Lung (tissue), 16 donors: Measurements from ENCODE around the gene MLYCD. TPM values are rescaled to one million over a fixed set of nuclear protein-coding genes. Genes with fewer than 3 reads are reported as not detected.

Experiments used
- ATAC-seq: fragments of 200-7000 bp; cut with Tn5 transposase; one replicate; pipeline ENCODE4 v1.9.1; 2020; ENCODE audit warnings: moderate number of reproducible peaks; ENCODE audit not compliant: insufficient read depth, low FRiP score
- DNase-seq, 3 donors: peaks; one replicate each; pipeline ENCODE4 v3.0.0-alpha.2; 2013 to 2017
- H3K27ac ChIP-seq, 2 donors: one replicate each; pipeline ENCODE4 v1.5.1; 2013; ENCODE audit warnings: mild to moderate bottlenecking in 2 of 2, moderate library complexity in 2 of 2, control low read depth in 1 of 2, inconsistent platforms in 1 of 2, low read depth in 1 of 2, low read length in 1 of 2
- H3K27me3 ChIP-seq, 3 donors: one replicate each; pipeline ENCODE4 v1.5.1; 2013; ENCODE audit warnings: low read length in 2 of 3; ENCODE audit not compliant: control insufficient read depth in 3 of 3, insufficient read depth in 3 of 3
- H3K36me3 ChIP-seq, 4 donors: one replicate each; pipeline ENCODE4 v1.5.1; 2013; ENCODE audit warnings: low read length in 4 of 4, mild to moderate bottlenecking in 1 of 4, moderate library complexity in 1 of 4; ENCODE audit not compliant: control insufficient read depth in 4 of 4, insufficient read depth in 4 of 4
- H3K4me1 ChIP-seq, 5 donors: one replicate each; pipeline ENCODE4 v1.5.1; 2013; ENCODE audit warnings: low read length in 5 of 5, mild to moderate bottlenecking in 2 of 5, moderate library complexity in 1 of 5; ENCODE audit not compliant: control insufficient read depth in 5 of 5, insufficient read depth in 5 of 5
- H3K4me3 ChIP-seq: one replicate; pipeline ENCODE4 v1.5.1; 2013; ENCODE audit warnings: mild to moderate bottlenecking, control low read depth, moderate library complexity
- H3K9ac ChIP-seq, 2 donors: one replicate each; pipeline ENCODE4 v1.5.1; 2013; ENCODE audit warnings: low read length in 2 of 2, control low read depth in 1 of 2; ENCODE audit not compliant: insufficient read depth in 1 of 2
- H3K9me3 ChIP-seq, 4 donors: one replicate each; pipeline ENCODE4 v1.5.1; 2013; ENCODE audit warnings: low read length in 3 of 4, mild to moderate bottlenecking in 1 of 4, moderate library complexity in 1 of 4; ENCODE audit not compliant: control insufficient read depth in 4 of 4, insufficient read depth in 3 of 4
- WGBS, 2 donors: extraction: QIAGEN DNeasy Blood & Tissue Kit; methylation state at CpG; one replicate each; pipeline ENCODE4 v1.1.7; 2013; 5-methylcytosine and 5-hydroxymethylcytosine counted together
- long read RNA-seq, 5 donors: transcript quantifications; one replicate each; lab custom pipeline, GENCODE V29; 2026
- polyA plus RNA-seq, 2 donors: library from polyadenylated mRNA; stranded (reverse); fragments of 200-250 nt; gene quantifications; one replicate each; pipeline ENCODE4 v1.2.1, GENCODE V29; 2013
- total RNA-seq, 2 donors: library from RNA; depleted of rRNA in 1 of 2; stranded (reverse); fragments of >200 nt in 1 of 2; gene quantifications; one replicate each; pipeline ENCODE4 v1.2.1, GENCODE V29; 2014 to 2021
- TF ChIP-seq, protein P1 (sequence below): IDR thresholded peaks from 2 replicates; pipeline ENCODE4 v1.5.1; 2012; ENCODE audit warnings: mild to moderate bottlenecking; ENCODE audit errors: control extremely low read depth, extremely low read depth
- donor health status: control.
- donor health status: control.
- donor health status: Bipolar disorder and iron deficiency.
- donor health status: healthy.
- donor health status: DM: yes; HTN: yes; CAD: no.

The MLYCD gene
- total RNA-seq (1 to 10 TPM; 6.0 to 9.1 TPM), polyA plus RNA-seq (1 to 10 TPM; 2.0 to 3.7 TPM)
- long read RNA-seq, donor 1, full-length matches to known transcripts = 5 of 5 reads
- long read RNA-seq, donor 1, partial matches to known transcripts = 0 of 5 reads
- long read RNA-seq, donor 1, other reads (novel, unspliced or antisense) = 0 of 5 reads
- long read RNA-seq, donor 2, full-length matches to known transcripts = 2 of 2 reads
- long read RNA-seq, donor 2, partial matches to known transcripts = 0 of 2 reads
- long read RNA-seq, donor 2, other reads (novel, unspliced or antisense) = 0 of 2 reads
- long read RNA-seq, donor 3, full-length matches to known transcripts = 1 of 1 reads
- long read RNA-seq, donor 3, partial matches to known transcripts = 0 of 1 reads
- long read RNA-seq, donor 3, other reads (novel, unspliced or antisense) = 0 of 1 reads
- long read RNA-seq, donor 4, full-length matches to known transcripts = 1 of 1 reads
- long read RNA-seq, donor 4, partial matches to known transcripts = 0 of 1 reads
- long read RNA-seq, donor 4, other reads (novel, unspliced or antisense) = 0 of 1 reads
- long read RNA-seq, donor 5, full-length matches to known transcripts = 14 of 14 reads
- long read RNA-seq, donor 5, partial matches to known transcripts = 0 of 14 reads
- long read RNA-seq, donor 5, other reads (novel, unspliced or antisense) = 0 of 14 reads

GRCh38 chr16:83898463-83899271, at the start of gene MLYCD:
Gene MLYCD (plus strand): TSS chr16:83899115. CDS start chr16:83899145, 30 bp downstream.
- H3K36me3 ChIP-seq = peaks cover 0 to 2% (median 0%) of the 10 kb centered on the region in 4 donors
- peak; percentile 95 for ATAC-seq
- no peaks in the 10 kb centered on the region for H3K27me3 ChIP-seq
- peak within 1 kb of the TSS; percentile 83 for H3K4me3 ChIP-seq
- TF ChIP-seq, protein P1, sequence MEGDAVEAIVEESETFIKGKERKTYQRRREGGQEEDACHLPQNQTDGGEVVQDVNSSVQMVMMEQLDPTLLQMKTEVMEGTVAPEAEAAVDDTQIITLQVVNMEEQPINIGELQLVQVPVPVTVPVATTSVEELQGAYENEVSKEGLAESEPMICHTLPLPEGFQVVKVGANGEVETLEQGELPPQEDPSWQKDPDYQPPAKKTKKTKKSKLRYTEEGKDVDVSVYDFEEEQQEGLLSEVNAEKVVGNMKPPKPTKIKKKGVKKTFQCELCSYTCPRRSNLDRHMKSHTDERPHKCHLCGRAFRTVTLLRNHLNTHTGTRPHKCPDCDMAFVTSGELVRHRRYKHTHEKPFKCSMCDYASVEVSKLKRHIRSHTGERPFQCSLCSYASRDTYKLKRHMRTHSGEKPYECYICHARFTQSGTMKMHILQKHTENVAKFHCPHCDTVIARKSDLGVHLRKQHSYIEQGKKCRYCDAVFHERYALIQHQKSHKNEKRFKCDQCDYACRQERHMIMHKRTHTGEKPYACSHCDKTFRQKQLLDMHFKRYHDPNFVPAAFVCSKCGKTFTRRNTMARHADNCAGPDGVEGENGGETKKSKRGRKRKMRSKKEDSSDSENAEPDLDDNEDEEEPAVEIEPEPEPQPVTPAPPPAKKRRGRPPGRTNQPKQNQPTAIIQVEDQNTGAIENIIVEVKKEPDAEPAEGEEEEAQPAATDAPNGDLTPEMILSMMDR = no peak
- WGBS, 2 donors = 5 to 10% methylated on average over 38 to 69 of the region's 69 CpGs
- peak; percentile 79 to 88 (median 87) for DNase-seq
- no peaks in the 10 kb centered on the region for H3K9me3 ChIP-seq
- H3K9ac ChIP-seq = peak within 1 kb of the TSS; percentile 47 to 73
- H3K27ac ChIP-seq = peak within 1 kb of the TSS; percentile 95 to 99
- H3K4me1 ChIP-seq = peaks cover 3 to 22% (median 8%) of the 10 kb centered on the region in 5 donors

GRCh38 chr16:83849421-83849820, 49.5 kb upstream of the MLYCD start:
- H3K9me3 ChIP-seq = peaks cover 0 to 2% (median 0%) of the 10 kb centered on the region in 4 donors
- H3K27ac ChIP-seq = no peak overlapping the region
- DNase-seq (no peak), ATAC-seq (no peak)
- TF ChIP-seq, protein P1 = no peak
- H3K27me3 ChIP-seq = peaks cover 0 to 3% (median 0%) of the 10 kb centered on the region in 3 donors
- no peaks in the 10 kb centered on the region for H3K4me1 ChIP-seq
- no peaks in the 10 kb centered on the region for H3K36me3 ChIP-seq
- 78 to 89% methylated on average over 6 of the region's 6 CpGs for WGBS, 2 donors
- H3K9ac ChIP-seq = no peak overlapping the region
- no peak overlapping the region for H3K4me3 ChIP-seq

DNA sequence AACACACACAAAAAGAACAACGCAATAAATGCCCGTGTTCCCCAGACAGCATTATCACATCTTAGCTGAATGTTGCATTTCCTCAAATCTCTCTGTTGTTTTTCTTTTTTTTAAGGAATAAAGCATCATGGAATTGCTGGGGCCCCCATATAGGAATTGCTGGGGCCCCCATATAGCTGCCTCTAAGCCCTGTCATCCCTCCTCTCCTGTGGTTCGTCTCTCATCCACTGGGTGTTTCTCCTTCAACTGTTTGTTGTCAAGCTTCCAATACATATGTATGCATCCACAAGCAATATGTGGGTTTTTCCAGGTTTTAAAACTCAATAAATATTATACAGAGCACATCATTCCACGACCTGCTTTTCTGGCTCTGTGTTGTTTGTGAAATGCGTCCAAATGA, 48.0 kb upstream of the MLYCD start:
- Histone ChIP-seq H3K9ac (no peak overlapping the region), H3K4me1 (no peaks in the 10 kb centered on the region), H3K36me3 (no peaks in the 10 kb centered on the region), H3K27me3 (peaks cover 0 to 3% (median 0%) of the 10 kb centered on the region in 3 donors), H3K9me3 (peaks cover 0 to 2% (median 0%) of the 10 kb centered on the region in 4 donors), H3K27ac (no peak overlapping the region), H3K4me3 (no peak overlapping the region)
- no peak for DNase-seq
- ATAC-seq = no peak
- TF ChIP-seq, protein P1 = no peak
- 85 to 94% methylated on average over 5 of the region's 5 CpGs for WGBS, 2 donors
